VCaP (cell line): Measurements from ENCODE around the gene PRKG2.

Experiments used
- H3K27ac ChIP-seq: fragments of 450-650 bp; 2 replicates; pipeline ENCODE4 v1.5.1; 2017
- CTCF ChIP-seq: fragments of 450-650 bp; conservative IDR thresholded peaks from 2 replicates; pipeline ENCODE4 v1.5.1; 2017; ENCODE audit warnings: mild to moderate bottlenecking, moderate library complexity

Gene PRKG2

GRCh38 chr4:81069706-81070331 lies 145.2 kb downstream of the PRKG2 start:
- H3K27ac ChIP-seq = no peak overlapping the region
- TF ChIP-seq CTCF = peak; percentile 97

GRCh38 chr4:81065446-81065845 lies 149.6 kb downstream of the PRKG2 start:
- TF ChIP-seq CTCF = no peak

GRCh38 chr4:81062001-81062400 lies 153.0 kb downstream of the PRKG2 start:
- H3K27ac ChIP-seq = no peak overlapping the region
- no peak for TF ChIP-seq CTCF

More at GRCh38 chr4:81065446-81065845, 149.6 kb downstream of the PRKG2 start:
- no peak overlapping the region for H3K27ac ChIP-seq

GRCh38 chr4:81061344-81061730 lies 153.7 kb downstream of the PRKG2 start:
- no peak for TF ChIP-seq CTCF

GRCh38 chr4:81060587-81061343 lies 154.3 kb downstream of the PRKG2 start:
- H3K27ac ChIP-seq = no peak overlapping the region

More at GRCh38 chr4:81061344-81061730, 153.7 kb downstream of the PRKG2 start:
- no peak overlapping the region for H3K27ac ChIP-seq

GRCh38 chr4:81058621-81059020 lies 156.4 kb downstream of the PRKG2 start:
- TF ChIP-seq CTCF = no peak
- H3K27ac ChIP-seq = no peak overlapping the region

More at GRCh38 chr4:81060587-81061343, 154.3 kb downstream of the PRKG2 start:
- no peak for TF ChIP-seq CTCF

- no peak overlapping the region for H3K27ac ChIP-seq
- TF ChIP-seq CTCF = peak; percentile 92
Observed at GRCh38 chr4:81052119-81053068, 162.6 kb downstream of the PRKG2 start.
